ENCODE data around the gene RPS3A. TPM values are rescaled to one million over a fixed set of nuclear protein-coding genes. Genes with fewer than 3 reads are reported as not detected.

RPS3A gene
- 2,556 and 2,708 TPM in 2 replicates for total RNA-seq

DNA sequence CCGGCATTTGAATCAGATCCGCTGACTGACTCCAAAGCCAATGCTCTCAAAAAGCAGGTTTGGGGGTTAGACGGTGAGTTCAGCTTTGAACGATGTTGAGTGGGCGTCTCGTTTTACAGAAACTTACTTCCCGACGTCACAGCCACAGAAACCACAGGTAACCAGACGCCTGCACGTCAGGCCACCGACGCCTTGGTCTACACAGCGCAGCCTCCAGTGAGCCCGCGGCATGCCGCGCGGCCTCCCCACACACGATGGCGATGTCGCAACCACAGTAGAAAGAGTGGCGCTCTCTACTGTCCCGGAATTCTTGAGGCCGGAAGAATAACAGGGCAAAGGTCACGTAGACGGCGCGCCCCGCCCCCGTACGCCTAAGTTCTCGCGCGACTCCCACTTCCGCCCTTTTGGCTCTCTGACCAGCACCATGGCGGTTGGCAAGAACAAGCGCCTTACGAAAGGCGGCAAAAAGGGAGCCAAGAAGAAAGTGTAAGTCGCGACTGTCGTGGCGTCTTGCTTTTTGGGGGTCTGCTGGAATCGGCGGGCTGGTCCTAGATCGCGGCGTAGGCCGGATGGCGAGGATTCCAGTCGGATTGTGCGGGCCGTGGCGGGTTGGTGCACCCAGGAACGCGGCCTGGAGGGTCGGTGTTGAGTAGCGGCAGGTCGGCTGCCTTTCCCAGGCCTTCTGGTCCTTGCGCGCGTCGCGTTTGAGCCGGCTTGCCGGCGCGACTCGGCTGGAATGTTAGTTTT lies at the start of gene RPS3A:
TSS of gene RPS3A (plus strand) at position 400 of the 747 bp plus-strand sequence. CDS start at position 425, 25 bp downstream.

Other genes with a start within 250 kb of the RPS3A start
- 38.2 and 44.0 TPM in 2 replicates for gene LRBA, start 84.3 kb upstream of the RPS3A start, total RNA-seq
- gene PRSS48, start 177.5 kb downstream of the RPS3A start, total RNA-seq: not detected in 2 replicates
- 13.4 and 19.2 TPM in 2 replicates for gene SH3D19, start 226.0 kb downstream of the RPS3A start, total RNA-seq

Data from regular cardiac myocyte (primary cell).